Mesothelial cell of epicardium (in vitro differentiated cells): Measurements from ENCODE around the gene SCGB2A2. TPM values are rescaled to one million over a fixed set of nuclear protein-coding genes. Genes with fewer than 3 reads are reported as not detected.

Source experiments
- DNase-seq, 2 experiments: peaks; one replicate each; pipeline ENCODE4 v3.0.0; 2021; ENCODE audit warnings: low spot score in 2 of 2; ENCODE audit not compliant: unreplicated experiment in 2 of 2
- H3K27ac Mint-ChIP-seq: 2 replicates; pipeline ENCODE4 v1.8.0; 2021; ENCODE audit warnings: mixed read lengths
- H3K27me3 Mint-ChIP-seq: 2 replicates; pipeline ENCODE4 v1.8.0; 2021; ENCODE audit warnings: low read depth, mixed read lengths
- H3K36me3 Mint-ChIP-seq: 2 replicates; pipeline ENCODE4 v1.8.0; 2021; ENCODE audit warnings: mixed read lengths
- H3K4me1 Mint-ChIP-seq: 2 replicates; pipeline ENCODE4 v1.8.0; 2021; ENCODE audit warnings: mixed read lengths
- H3K4me3 Mint-ChIP-seq: 2 replicates; pipeline ENCODE4 v1.8.0; 2021; ENCODE audit warnings: mild to moderate bottlenecking, moderate library complexity, mixed read lengths
- H3K9me3 Mint-ChIP-seq: 2 replicates; pipeline ENCODE4 v1.8.0; 2021; ENCODE audit warnings: mixed read lengths
- CTCF ChIP-seq: fragments of 200-600 bp; sonication (generic); IDR thresholded peaks from one replicate; pipeline ENCODE4 v1.5.0; 2021; ENCODE audit warnings: antibody characterized with exemption; ENCODE audit not compliant: unreplicated experiment
- total RNA-seq: library from RNA; stranded (reverse); gene quantifications from 3 replicates; pipeline ENCODE4 v1.2.1, GENCODE V29; 2021

Gene SCGB2A2
- total RNA-seq, 1 donor from 2014 or later: not detected

GRCh38 chr11:62298975-62299374 lies 29.0 kb downstream of the SCGB2A2 start, which contains the start of gene SCGB1D4:
SCGB1D4 (minus strand) TSS chr11:62299075; CDS start chr11:62299010, 65 bp downstream.
- no peak for DNase-seq
- Mint-ChIP-seq H3K36me3 (no peaks in the 10 kb centered on the region), H3K27me3 (peaks cover 16% of the 10 kb centered on the region), H3K4me1 (no peaks in the 10 kb centered on the region), H3K27ac (no peak within 1 kb of the TSS), H3K4me3 (no peak within 1 kb of the TSS), H3K9me3 (no peaks in the 10 kb centered on the region)
- no peak for TF ChIP-seq CTCF

- TF ChIP-seq CTCF: no peak
- Mint-ChIP-seq H3K27me3 (peaks cover 22% of the 10 kb centered on the region), H3K27ac (no peak overlapping the region), H3K9me3 (peaks cover 12% of the 10 kb centered on the region), H3K4me1 (no peaks in the 10 kb centered on the region), H3K4me3 (no peak overlapping the region), H3K36me3 (no peaks in the 10 kb centered on the region)
- DNase-seq: no peak
These were observed 36.3 kb downstream of the SCGB2A2 start for GRCh38 chr11:62306227-62306626.

- H3K9me3 Mint-ChIP-seq: peaks cover 12% of the 10 kb centered on the region
- H3K4me1 Mint-ChIP-seq: no peaks in the 10 kb centered on the region
- no peak for TF ChIP-seq CTCF
- H3K36me3 Mint-ChIP-seq: no peaks in the 10 kb centered on the region
- no peak overlapping the region for H3K27ac Mint-ChIP-seq
- no peak overlapping the region for H3K4me3 Mint-ChIP-seq
- H3K27me3 Mint-ChIP-seq: peaks cover 36% of the 10 kb centered on the region
- no peak for DNase-seq
These were observed 38.0 kb downstream of the SCGB2A2 start for GRCh38 chr11:62307950-62308349.

- Mint-ChIP-seq H3K4me3 (no peak overlapping the region), H3K27me3 (peaks cover 49% of the 10 kb centered on the region)
- TF ChIP-seq CTCF: no peak
These were observed 40.0 kb downstream of the SCGB2A2 start for GRCh38 chr11:62309991-62310390.

GRCh38 chr11:62315431-62315830 lies 45.5 kb downstream of the SCGB2A2 start:
- Mint-ChIP-seq H3K27ac (no peak overlapping the region), H3K36me3 (no peaks in the 10 kb centered on the region), H3K4me3 (no peak overlapping the region), H3K27me3 (peaks cover 55% of the 10 kb centered on the region), H3K9me3 (no peaks in the 10 kb centered on the region), H3K4me1 (no peaks in the 10 kb centered on the region)
- no peak for DNase-seq
- TF ChIP-seq CTCF: no peak

More at GRCh38 chr11:62309991-62310390, 40.0 kb downstream of the SCGB2A2 start:
- H3K27ac Mint-ChIP-seq: no peak overlapping the region
- peaks cover 12% of the 10 kb centered on the region for H3K9me3 Mint-ChIP-seq
- no peaks in the 10 kb centered on the region for H3K4me1 Mint-ChIP-seq
- no peak for DNase-seq
- no peaks in the 10 kb centered on the region for H3K36me3 Mint-ChIP-seq

- no peak for DNase-seq
- TF ChIP-seq CTCF: no peak
- Mint-ChIP-seq H3K4me3 (no peak overlapping the region), H3K4me1 (no peaks in the 10 kb centered on the region), H3K27ac (no peak overlapping the region), H3K36me3 (no peaks in the 10 kb centered on the region), H3K27me3 (peaks cover 32% of the 10 kb centered on the region), H3K9me3 (no peaks in the 10 kb centered on the region)
These were observed 52.6 kb downstream of the SCGB2A2 start for GRCh38 chr11:62322524-62322923.
